PFSK-1 (cell line): ENCODE measurements around the gene MEF2D.

Experiments
- POLR2AphosphoS5 ChIP-seq: IDR thresholded peaks from 2 replicates; pipeline ENCODE4 v1.6.1; 2012; ENCODE audit warnings: low read depth, mild to moderate bottlenecking, control low read depth, low read length, moderate library complexity
- SIN3A ChIP-seq: IDR thresholded peaks from 2 replicates; pipeline ENCODE4 v1.6.1; 2012; ENCODE audit warnings: mild to moderate bottlenecking, low read length, moderate library complexity, borderline replicate concordance; ENCODE audit not compliant: insufficient read depth
- TAF1 ChIP-seq: IDR thresholded peaks from 2 replicates; pipeline ENCODE4 v1.6.1; 2012; ENCODE audit warnings: low read length, control low read depth, borderline replicate concordance; ENCODE audit not compliant: insufficient read depth

DNA sequence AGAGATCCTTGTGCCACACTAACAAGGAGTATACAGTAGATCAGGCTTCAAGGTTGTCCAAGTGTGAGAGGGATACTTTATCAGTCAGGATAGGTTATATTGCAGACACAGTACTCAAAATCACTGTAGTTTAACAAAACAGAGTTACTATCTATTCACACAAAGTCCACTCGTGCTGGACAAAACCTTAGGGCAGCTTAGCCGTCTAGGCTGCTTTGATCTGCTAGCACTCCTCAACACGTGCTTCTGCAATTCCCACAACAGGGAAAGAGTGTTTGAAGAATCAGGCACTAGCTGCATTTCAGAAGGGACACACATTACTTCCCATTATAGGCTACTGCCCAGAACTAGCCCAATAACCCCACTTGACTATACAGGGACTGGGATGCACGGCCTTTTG is 39.5 kb downstream of the MEF2D start:
- TF ChIP-seq POLR2AphosphoS5 (no peak), SIN3A (no peak), TAF1 (no peak)
